Activated T-helper 1 cell treated with anti-CD3 and anti-CD28 coated beads, Interleukin-12 subunit alpha, Interleukin-12 subunit beta, Interleukin-2, Interleukin-4 antibody, amounts not matched to agents 30 ng/mL and 10 ng/mL and 1 ng/mL, durations not matched to agents 14 hours and 24 hours and 36 hours (primary cell): ENCODE data around the gene FSD2. TPM values are rescaled to one million over a fixed set of nuclear protein-coding genes. Genes with fewer than 3 reads are reported as not detected.
"Not testable (repeated sequence)": the region's sequence is repeated elsewhere in the genome, so short reads cannot be mapped to it uniquely, and the experiment has no call there.

Experiments used
- DNase-seq: peaks from one replicate; pipeline ENCODE4 v3.0.0; 2021; ENCODE audit warnings: low spot score
- H3K27ac Mint-ChIP-seq: one replicate; pipeline ENCODE4 v1.8.0; 2021; ENCODE audit warnings: mild to moderate bottlenecking, mixed read lengths
- H3K27me3 Mint-ChIP-seq: one replicate; pipeline ENCODE4 v1.8.0; 2022; ENCODE audit warnings: mild to moderate bottlenecking, moderate library complexity, mixed read lengths; ENCODE audit not compliant: insufficient read depth
- H3K36me3 Mint-ChIP-seq: one replicate; pipeline ENCODE4 v1.8.0; 2021; ENCODE audit warnings: low read depth, mixed read lengths
- H3K4me1 Mint-ChIP-seq: one replicate; pipeline ENCODE4 v1.8.0; 2021; ENCODE audit warnings: low read depth, mixed read lengths
- H3K4me3 Mint-ChIP-seq: one replicate; pipeline ENCODE4 v1.8.0; 2021; ENCODE audit warnings: mild to moderate bottlenecking, moderate library complexity, mixed read lengths
- H3K9me3 Mint-ChIP-seq: one replicate; pipeline ENCODE4 v1.8.0; 2021; ENCODE audit warnings: mixed read lengths
- intact Hi-C: fragments of 100-400 bp; cut with micrococcal nuclease; formaldehyde crosslinking; loops from one replicate; pipeline ENCODE4 v1.15.1; 2024
- total RNA-seq: library from RNA; stranded (reverse); gene quantifications from 2 replicates; pipeline ENCODE4 v1.2.3, GENCODE V29; 2022

FSD2 gene
- total RNA-seq, 1 donor from 2014 or later: not detected

GRCh38 chr15:82739086-82739485 lies 66.8 kb downstream of the FSD2 start:
- Mint-ChIP-seq H3K4me3 (no peak overlapping the region), H3K9me3 (no peaks in the 10 kb centered on the region), H3K4me1 (no peaks in the 10 kb centered on the region), H3K27me3 (no peaks in the 10 kb centered on the region), H3K36me3 (peaks cover 3% of the 10 kb centered on the region), H3K27ac (no peak overlapping the region)
- intact Hi-C loops: no loop called here
- no peak for DNase-seq

- Mint-ChIP-seq H3K4me3 (no peak overlapping the region), H3K27ac (no peak overlapping the region)
These were observed 67.9 kb downstream of the FSD2 start for GRCh38 chr15:82737975-82738374.

GRCh38 chr15:82731527-82731926 lies 74.3 kb downstream of the FSD2 start:
- no peaks in the 10 kb centered on the region for H3K9me3 Mint-ChIP-seq
- no peak for DNase-seq
- H3K4me3 Mint-ChIP-seq: no peak overlapping the region
- H3K4me1 Mint-ChIP-seq: no peaks in the 10 kb centered on the region
- H3K36me3 Mint-ChIP-seq: no peaks in the 10 kb centered on the region
- H3K27me3 Mint-ChIP-seq: no peaks in the 10 kb centered on the region
- intact Hi-C loops: no loop called here
- H3K27ac Mint-ChIP-seq: no peak overlapping the region

More at GRCh38 chr15:82737975-82738374, 67.9 kb downstream of the FSD2 start:
- Mint-ChIP-seq H3K9me3 (no peaks in the 10 kb centered on the region), H3K27me3 (no peaks in the 10 kb centered on the region), H3K4me1 (no peaks in the 10 kb centered on the region), H3K36me3 (peaks cover 3% of the 10 kb centered on the region)
- DNase-seq: no peak
- intact Hi-C loops: no loop called here

- Mint-ChIP-seq H3K27ac (no peak overlapping the region), H3K4me3 (no peak overlapping the region), H3K4me1 (no peaks in the 10 kb centered on the region), H3K36me3 (no peaks in the 10 kb centered on the region), H3K9me3 (no peaks in the 10 kb centered on the region), H3K27me3 (no peaks in the 10 kb centered on the region)
- intact Hi-C loops: no loop called here
- DNase-seq: no peak
These were observed 75.8 kb downstream of the FSD2 start for GRCh38 chr15:82730022-82730530.

- no peak overlapping the region for H3K27ac Mint-ChIP-seq
- intact Hi-C loops: no loop called here
- no peaks in the 10 kb centered on the region for H3K9me3 Mint-ChIP-seq
- no peaks in the 10 kb centered on the region for H3K36me3 Mint-ChIP-seq
- H3K4me1 Mint-ChIP-seq: no peaks in the 10 kb centered on the region
- no peaks in the 10 kb centered on the region for H3K27me3 Mint-ChIP-seq
- H3K4me3 Mint-ChIP-seq: no peak overlapping the region
- no peak for DNase-seq
These were observed 79.1 kb downstream of the FSD2 start for GRCh38 chr15:82726816-82727215.

GRCh38 chr15:82715003-82715402 lies 90.9 kb downstream of the FSD2 start:
- DNase-seq: no peak
- Mint-ChIP-seq H3K27ac (no peak overlapping the region), H3K27me3 (peaks cover 17% of the 10 kb centered on the region), H3K4me3 (no peak overlapping the region), H3K4me1 (no peaks in the 10 kb centered on the region), H3K9me3 (no peaks in the 10 kb centered on the region), H3K36me3 (no peaks in the 10 kb centered on the region)
- intact Hi-C loops: no loop called here

- intact Hi-C loops: no loop called here
- Mint-ChIP-seq H3K36me3 (no peaks in the 10 kb centered on the region), H3K4me3 (no peak overlapping the region), H3K4me1 (no peaks in the 10 kb centered on the region), H3K27ac (no peak overlapping the region), H3K27me3 (peaks cover 13% of the 10 kb centered on the region), H3K9me3 (no peaks in the 10 kb centered on the region)
- DNase-seq: no peak
These were observed 91.9 kb downstream of the FSD2 start for GRCh38 chr15:82714016-82714415.

GRCh38 chr15:82712036-82712435 lies 93.8 kb downstream of the FSD2 start:
- H3K27me3 Mint-ChIP-seq: peaks cover 10% of the 10 kb centered on the region
- no peak for DNase-seq
- H3K9me3 Mint-ChIP-seq: no peaks in the 10 kb centered on the region
- no peak overlapping the region for H3K27ac Mint-ChIP-seq
- intact Hi-C loops: no loop called here
- no peak overlapping the region for H3K4me3 Mint-ChIP-seq
- H3K36me3 Mint-ChIP-seq: no peaks in the 10 kb centered on the region
- H3K4me1 Mint-ChIP-seq: no peaks in the 10 kb centered on the region

GRCh38 chr15:82710926-82711490 lies 94.9 kb downstream of the FSD2 start:
- no peak for DNase-seq
- Mint-ChIP-seq H3K27ac (no peak overlapping the region), H3K27me3 (peaks cover 10% of the 10 kb centered on the region), H3K9me3 (no peaks in the 10 kb centered on the region), H3K36me3 (no peaks in the 10 kb centered on the region), H3K4me1 (no peaks in the 10 kb centered on the region), H3K4me3 (peak overlapping the region; percentile 61)
- intact Hi-C loops: no loop called here

GRCh38 chr15:82710208-82710555 lies 95.7 kb downstream of the FSD2 start:
- peak overlapping the region; percentile 13 for H3K4me3 Mint-ChIP-seq
- no peak overlapping the region for H3K27ac Mint-ChIP-seq
- H3K9me3 Mint-ChIP-seq: no peaks in the 10 kb centered on the region
- no peaks in the 10 kb centered on the region for H3K4me1 Mint-ChIP-seq
- intact Hi-C loops: no loop called here
- no peak for DNase-seq
- H3K27me3 Mint-ChIP-seq: peaks cover 6% of the 10 kb centered on the region
- H3K36me3 Mint-ChIP-seq: no peaks in the 10 kb centered on the region

- intact Hi-C loops: loop anchor here (1.0 to 2.0 kb wide), 4 partner anchors 29 to 169 kb away; partner anchors contain the start of gene RPS17
- H3K4me3 Mint-ChIP-seq: peak within 1 kb of the TSS; percentile 62
These were observed 96.3 kb downstream of the FSD2 start, which contains the start of gene AP3B2 for GRCh38 chr15:82709421-82710207. TSS of gene AP3B2 (minus strand) at chr15:82709875. CDS start at chr15:82709706, 169 bp downstream.

GRCh38 chr15:82709081-82709420 lies 96.8 kb downstream of the FSD2 start:
- Mint-ChIP-seq H3K4me1 (no peaks in the 10 kb centered on the region), H3K4me3 (no peak overlapping the region), H3K27me3 (peaks cover 6% of the 10 kb centered on the region), H3K27ac (no peak overlapping the region), H3K9me3 (no peaks in the 10 kb centered on the region), H3K36me3 (no peaks in the 10 kb centered on the region)
- DNase-seq: no peak
- intact Hi-C loops: loop anchor here (1.0 to 2.0 kb wide), 4 partner anchors 29 to 169 kb away; partner anchors contain the start of gene RPS17

More at GRCh38 chr15:82709421-82710207, 96.3 kb downstream of the FSD2 start, which contains the start of gene AP3B2:
- Mint-ChIP-seq H3K27me3 (peaks cover 6% of the 10 kb centered on the region), H3K9me3 (no peaks in the 10 kb centered on the region), H3K36me3 (no peaks in the 10 kb centered on the region), H3K27ac (no peak within 1 kb of the TSS), H3K4me1 (no peaks in the 10 kb centered on the region)
- peak; percentile 71 for DNase-seq

GRCh38 chr15:82705856-82706255 lies 100.0 kb downstream of the FSD2 start:
- H3K4me1 Mint-ChIP-seq, H3K4me3 Mint-ChIP-seq, intact Hi-C loops, DNase-seq, H3K36me3 Mint-ChIP-seq, H3K27me3 Mint-ChIP-seq, H3K27ac Mint-ChIP-seq, H3K9me3 Mint-ChIP-seq: not testable (repeated sequence)
